K562 (cell line): ENCODE measurements around the gene GNG11. TPM values are rescaled to one million over a fixed set of nuclear protein-coding genes. Genes with fewer than 3 reads are reported as not detected.

Experiments
- ATAC-seq: fragments of 200-7000 bp; cut with Tn5 transposase; 3 replicates; pipeline ENCODE4 v1.9.1; 2020; ENCODE audit warnings: moderate library complexity
- BruUV-seq: library from RNA; stranded (reverse); fragments of 400-500 nt; replicated peaks from 2 replicates; lab custom pipeline; 2021; lab: Mats Ljungman, UMichigan
- CTCF ChIA-PET: fragments of 300-600 bp; formaldehyde crosslinking; extraction: SDS; loops from one replicate; lab custom pipeline; 2021; ENCODE audit warnings: low intra/inter-chr PET ratio; lab: Yijun Ruan, JAX
- POLR2A ChIA-PET: fragments of 300-600, 350-650 bp; sonication (Branson Sonifier 250); formaldehyde crosslinking; extraction: SDS; loops from one replicate; lab custom pipeline; 2021; ENCODE audit warnings: antibody characterized with exemption, inconsistent platforms; lab: Yijun Ruan, JAX
- DNase-seq, 4 experiments: peaks; one replicate each; pipeline versions ENCODE4 v3.0.0 to v3.0.0-alpha.2; 2011 to 2018; ENCODE audit warnings: low spot score in 3 of 4, mixed read lengths in 3 of 4; ENCODE audit errors: extremely low read depth in 1 of 4
- FAIRE-seq: peaks from 2 replicates; lab custom pipeline; 2011; peaks lifted over from hg19 to GRCh38; lab: Jason Lieb, UNC
- H2AFZ ChIP-seq: 2 replicates; pipeline ENCODE4 v1.6.0; 2011; ENCODE audit warnings: low read depth, low read length, control low read depth, inconsistent platforms
- H3K27ac ChIP-seq: fragments of 200-600 bp; 3 replicates; pipeline ENCODE4 v1.8.0; 2011; ENCODE audit warnings: low read depth, mild to moderate bottlenecking, control low read depth, inconsistent platforms, low read length, moderate library complexity, mixed read lengths; ENCODE audit errors: extremely low read depth
- H3K27me3 ChIP-seq, 2 experiments: fragments of 300-600 bp in 1 of 2; 2 replicates in 1 of 2; 3 replicates in 1 of 2; pipeline versions ENCODE4 v1.6.0 to v1.8.0; 2011; ENCODE audit warnings: inconsistent platforms in 2 of 2, low read length in 2 of 2, mild to moderate bottlenecking in 1 of 2, mixed read lengths in 1 of 2, moderate library complexity in 1 of 2; ENCODE audit not compliant: control insufficient read depth in 2 of 2, insufficient read depth in 2 of 2
- H3K36me3 ChIP-seq: fragments of 300-600 bp; 3 replicates; pipeline ENCODE4 v1.8.0; 2011; ENCODE audit warnings: mild to moderate bottlenecking, low read length, inconsistent platforms; ENCODE audit not compliant: control insufficient read depth, insufficient read depth
- H3K4me1 ChIP-seq, 2 experiments: fragments of 200-600 bp in 1 of 2; replicated peaks in 1 of 2; 2 replicates in 1 of 2; 3 replicates in 1 of 2; pipeline versions ENCODE4 v1.5.1 to v1.8.0; 2011; ENCODE audit warnings: inconsistent platforms in 2 of 2, low read length in 2 of 2, mild to moderate bottlenecking in 1 of 2, mixed read lengths in 1 of 2, moderate library complexity in 1 of 2; ENCODE audit not compliant: control insufficient read depth in 2 of 2, insufficient read depth in 2 of 2
- H3K4me2 ChIP-seq: 2 replicates; pipeline ENCODE4 v1.6.1; 2011; ENCODE audit warnings: low read length, control low read depth, inconsistent platforms, mixed read lengths; ENCODE audit not compliant: insufficient read depth
- H3K4me3 ChIP-seq: fragments of 200-600 bp; sonication (generic), shearing (Covaris generic); 2 replicates; pipeline ENCODE4 v1.5.1; 2016; ENCODE audit warnings: control low read depth, inconsistent platforms
- H3K79me2 ChIP-seq: fragments of 200-600 bp; 3 replicates; pipeline ENCODE4 v1.8.0; 2011; ENCODE audit warnings: low read length, inconsistent platforms; ENCODE audit not compliant: control insufficient read depth, insufficient read depth
- H3K9ac ChIP-seq, 2 experiments: 2 replicates each; pipeline versions ENCODE4 v1.6.0 to v1.6.1; 2011; ENCODE audit warnings: low read depth in 2 of 2, low read length in 2 of 2, control low read depth in 1 of 2, inconsistent platforms in 1 of 2, mild to moderate bottlenecking in 1 of 2, mixed read lengths in 1 of 2; ENCODE audit not compliant: insufficient read depth in 1 of 2
- H3K9me1 ChIP-seq: one replicate; pipeline ENCODE4 v1.6.0; 2011; ENCODE audit warnings: inconsistent platforms, mild to moderate bottlenecking, low read length, moderate library complexity; ENCODE audit not compliant: control insufficient read depth, insufficient read depth
- H3K9me3 ChIP-seq: replicated peaks from 2 replicates; pipeline ENCODE4 v1.5.1; 2011; ENCODE audit warnings: low read depth, low read length, inconsistent platforms; ENCODE audit not compliant: control insufficient read depth, insufficient read depth
- H4K20me1 ChIP-seq: replicated peaks from 2 replicates; pipeline ENCODE4 v1.6.1; 2011; ENCODE audit warnings: low read length, inconsistent platforms, mixed read lengths; ENCODE audit not compliant: control insufficient read depth, insufficient read depth
- FOXP4 ChIP-seq: sonication (generic); formaldehyde crosslinking; IDR thresholded peaks from 2 replicates; pipeline ENCODE4 v1.8.0; 2022; ENCODE audit warnings: mild to moderate bottlenecking, missing genetic modification reagents, borderline replicate concordance
- HDAC6 ChIP-seq: IDR thresholded peaks from 2 replicates; pipeline ENCODE4 v1.6.1; 2012; ENCODE audit warnings: low read depth, mild to moderate bottlenecking, control low read depth, inconsistent platforms, low read length, moderate library complexity
- NR4A1 ChIP-seq, 2 experiments: fragments of 250-450 bp in 1 of 2; fragments of 450-650 bp in 1 of 2; sonication (Bioruptor Pico) in 1 of 2; IDR thresholded peaks; 2 replicates each; pipeline versions ENCODE4 v1.4.0 to v1.6.1; 2016 to 2020; ENCODE audit warnings: mild to moderate bottlenecking in 2 of 2, missing compliant biosample characterization in 1 of 2, missing genetic modification characterization in 1 of 2, moderate library complexity in 1 of 2
- RBM25 ChIP-seq: fragments of 200-400 bp; formaldehyde crosslinking; IDR thresholded peaks from 2 replicates; pipeline ENCODE4 v1.6.1; 2018; ENCODE audit warnings: low read length, low read depth, moderate library complexity; ENCODE audit not compliant: severe bottlenecking
- STAT6 ChIP-seq: sonication (generic); formaldehyde crosslinking; IDR thresholded peaks from 2 replicates; pipeline ENCODE4 v1.8.1; 2023; ENCODE audit warnings: mild to moderate bottlenecking, missing genetic modification reagents
- ZNF507 ChIP-seq: conservative IDR thresholded peaks from 2 replicates; pipeline ENCODE4 v1.6.1; 2017; ENCODE audit warnings: missing genetic modification characterization, missing compliant biosample characterization
- WGBS: fragments of 100-300 bp; shearing (Covaris generic); methylation state at CpG from one replicate; pipeline ENCODE4 v1.1.6; 2016; ENCODE audit warnings: low coverage, mixed read lengths; ENCODE audit not compliant: insufficient coverage; ENCODE audit errors: missing lambda C conversion rate; 5-methylcytosine and 5-hydroxymethylcytosine counted together
- in situ Hi-C: fragments of 300-500 bp; cut with MboI; formaldehyde crosslinking; loops from 4 replicates; pipeline ENCODE4 v1.15.0; 2018; ENCODE audit warnings: inconsistent platforms, mixed read lengths
- intact Hi-C: fragments of 100-400 bp; cut with micrococcal nuclease; formaldehyde crosslinking; loops from 2 replicates; pipeline ENCODE4 v1.14.2; 2022
- polyA plus RNA-seq, 8 experiments: library from polyadenylated mRNA; depleted of rRNA in 4 of 8; stranded (reverse) in 5 of 8; unstranded in 3 of 8; fragments of >200 nt; fragmentation: Nextera tagmentation in 2 of 8; fragmentation: Illumina TruSeq in 1 of 8; extraction: Ambion mirVana in 2 of 8; extraction: Trizol in 1 of 8; gene quantifications; 2 replicates each; pipeline versions ENCODE4 v1.2.1 to v1.2.3, GENCODE V29; 2011 to 2014; ENCODE audit warnings: inconsistent platforms in 1 of 8, missing spikeins in 1 of 8
- total RNA-seq, 7 experiments: library from RNA; depleted of rRNA in 6 of 7; stranded (reverse); fragments of >200 nt in 6 of 7; fragmentation: Illumina TruSeq in 2 of 7; extraction: Trizol in 2 of 7; gene quantifications; 2 replicates each; pipeline versions ENCODE4 v1.2.1 to v1.2.3, GENCODE V29; 2011 to 2021; ENCODE audit warnings: low replicate concordance in 1 of 7

Gene GNG11
- total and polyA plus RNA-seq, 9 of the 15 experiments (the other 6 are each of a cell fraction or from before 2014, with no cell fraction given): 0.06 TPM; not detected in 8

GRCh38 chr7:93938293-93938692, 16.8 kb downstream of the GNG11 start (continued):
- no peak for TF ChIP-seq NR4A1 (CRISPR knock-in tag; IDR thresholded peaks at IDR 0.05)
- TF ChIP-seq NR4A1 (tag; IDR thresholded peaks at IDR 0.05): no peak
- no peak for TF ChIP-seq STAT6
- TF ChIP-seq FOXP4 (CRISPR knock-in tag): no peak

- Histone ChIP-seq H3K4me2 (no peak overlapping the region), H4K20me1 (no peaks in the 10 kb centered on the region), H3K27me3 (no peaks in the 10 kb centered on the region), H3K36me3 (no peaks in the 10 kb centered on the region), H3K79me2 (no peaks in the 10 kb centered on the region), H3K9me1 (no peaks in the 10 kb centered on the region), H3K4me1 (peaks cover 0 to 12% of the 10 kb centered on the region in 2 experiments; a peak in 2 of 5 replicates), H2AFZ (no peak overlapping the region), H3K9ac (no peak overlapping the region), H3K9me3 (no peaks in the 10 kb centered on the region), H3K4me3 (no peak overlapping the region), H3K27ac (no peak overlapping the region)
- ATAC-seq: no peak
- intact Hi-C loops: no loop called here
- TF ChIP-seq ZNF507 (tag): no peak
- TF ChIP-seq RBM25: no peak
- TF ChIP-seq HDAC6: no peak
- CTCF ChIA-PET: no interaction called here
- FAIRE-seq: no peak
- WGBS: 0% methylated on average over 2 of the region's 2 CpGs
- no peak for DNase-seq
- in situ Hi-C loops: no loop called here
- POLR2A ChIA-PET: no interaction called here
- BruUV-seq: no TSS peak
These were observed 20.4 kb downstream of the GNG11 start for GRCh38 chr7:93941945-93942344.
